ENCODE data around the gene GALNT2. TPM values are rescaled to one million over a fixed set of nuclear protein-coding genes. Genes with fewer than 3 reads are reported as not detected.

The GALNT2 gene
- total and polyA plus RNA-seq, 12 donors, result 22.3 to 220 (median 85.7) TPM

DNA sequence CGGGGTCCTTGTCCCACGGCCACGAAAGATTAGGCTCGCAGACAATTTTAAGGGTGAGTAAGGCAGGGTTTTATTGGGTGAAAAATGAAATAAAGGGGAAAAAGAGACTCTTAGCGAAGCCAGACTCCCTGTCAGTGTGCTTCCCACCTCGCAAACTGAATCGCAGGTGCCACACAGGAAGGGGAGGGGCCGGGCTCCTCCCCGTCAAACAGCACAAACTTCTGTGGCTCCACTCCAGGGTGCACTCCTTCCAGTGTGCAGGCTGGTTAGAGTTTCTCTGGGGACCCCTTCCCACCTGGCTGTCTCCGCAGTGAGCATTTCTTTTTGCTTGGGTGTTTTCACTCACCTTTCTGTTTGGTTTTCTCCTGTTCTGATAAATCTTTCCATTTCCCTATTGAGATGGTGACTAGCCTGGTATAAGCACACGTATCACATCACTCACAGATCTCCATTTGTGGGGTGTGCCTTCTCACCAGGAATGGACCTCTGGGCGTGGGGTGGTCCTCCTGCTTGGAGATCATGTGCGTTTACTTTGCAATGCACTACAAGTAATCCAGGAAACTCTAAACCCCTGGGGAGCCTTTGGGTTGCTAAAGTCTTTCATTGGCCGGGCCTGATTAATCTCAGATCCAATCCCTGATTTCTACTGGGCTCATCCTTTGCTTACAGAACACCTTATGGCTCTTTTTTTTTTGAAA, 37.6 kb upstream of the GALNT2 start:
- Histone ChIP-seq H3K27me3 (no peaks in the 10 kb centered on the region), H3K27ac (no peak overlapping the region), H3K36me3 (replicated peaks in 1 of 2) (no peaks in the 10 kb centered on the region), H3K4me1 (replicated peaks in 1 of 2) (no peaks in the 10 kb centered on the region), H3K4me3 (no peak overlapping the region), H3K9me3 (replicated peaks in 1 of 3) (no peaks in the 10 kb centered on the region)
- no peak for DNase-seq
- WGBS, 4 donors, result 83 to 87% (median 85%) methylated on average over 14 of the region's 14 CpGs
- TF ChIP-seq POLR2A (IDR thresholded peaks at IDR 0.05), result no peak
- TF ChIP-seq, protein P1, sequence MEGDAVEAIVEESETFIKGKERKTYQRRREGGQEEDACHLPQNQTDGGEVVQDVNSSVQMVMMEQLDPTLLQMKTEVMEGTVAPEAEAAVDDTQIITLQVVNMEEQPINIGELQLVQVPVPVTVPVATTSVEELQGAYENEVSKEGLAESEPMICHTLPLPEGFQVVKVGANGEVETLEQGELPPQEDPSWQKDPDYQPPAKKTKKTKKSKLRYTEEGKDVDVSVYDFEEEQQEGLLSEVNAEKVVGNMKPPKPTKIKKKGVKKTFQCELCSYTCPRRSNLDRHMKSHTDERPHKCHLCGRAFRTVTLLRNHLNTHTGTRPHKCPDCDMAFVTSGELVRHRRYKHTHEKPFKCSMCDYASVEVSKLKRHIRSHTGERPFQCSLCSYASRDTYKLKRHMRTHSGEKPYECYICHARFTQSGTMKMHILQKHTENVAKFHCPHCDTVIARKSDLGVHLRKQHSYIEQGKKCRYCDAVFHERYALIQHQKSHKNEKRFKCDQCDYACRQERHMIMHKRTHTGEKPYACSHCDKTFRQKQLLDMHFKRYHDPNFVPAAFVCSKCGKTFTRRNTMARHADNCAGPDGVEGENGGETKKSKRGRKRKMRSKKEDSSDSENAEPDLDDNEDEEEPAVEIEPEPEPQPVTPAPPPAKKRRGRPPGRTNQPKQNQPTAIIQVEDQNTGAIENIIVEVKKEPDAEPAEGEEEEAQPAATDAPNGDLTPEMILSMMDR (IDR thresholded peaks at IDR 0.05), result no peak
- intact Hi-C loops (cut with DNase I), result no loop called here

DNA sequence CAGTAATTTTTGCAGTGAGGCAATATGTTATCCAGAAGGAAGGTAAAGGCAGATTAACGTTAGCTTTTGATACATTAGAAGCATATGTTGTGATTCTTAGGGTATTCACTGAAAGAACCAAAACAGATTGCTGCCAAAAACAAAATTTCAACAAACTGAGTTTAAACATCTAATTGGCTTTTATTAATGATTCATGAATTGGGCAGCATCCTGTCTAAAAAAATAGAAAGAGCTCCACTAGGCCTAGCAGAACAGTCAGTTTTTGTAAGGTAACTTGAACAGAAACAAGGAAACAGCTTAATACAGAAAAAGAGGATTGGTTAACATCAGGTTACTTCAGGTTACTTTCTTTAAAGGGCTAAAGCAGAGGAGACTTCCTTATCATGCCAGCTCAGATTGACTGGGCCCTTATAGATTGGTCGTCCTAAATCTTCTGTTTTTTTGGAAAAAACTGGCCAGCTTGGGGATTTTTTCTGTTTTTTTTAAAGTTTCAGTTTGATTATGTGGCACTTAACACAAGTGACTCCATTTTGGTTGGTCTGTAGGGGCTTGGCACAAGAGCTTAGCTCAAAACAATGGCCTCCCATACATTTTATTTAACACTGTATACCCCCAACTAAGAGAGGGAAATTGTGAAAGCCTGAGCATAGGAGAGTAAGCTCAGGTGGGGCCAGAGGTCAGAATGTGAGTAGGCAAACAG, 36.8 kb upstream of the GALNT2 start:
- intact Hi-C loops (cut with DNase I), result no loop called here
- 85 to 92% (median 88%) methylated on average over 2 of the region's 2 CpGs for WGBS, 4 donors
- no peak overlapping the region for H3K27ac ChIP-seq
- no peaks in the 10 kb centered on the region for H3K27me3 ChIP-seq
- H3K4me1 ChIP-seq (replicated peaks in 1 of 2), result no peaks in the 10 kb centered on the region
- H3K4me3 ChIP-seq, result no peak overlapping the region
- H3K36me3 ChIP-seq (replicated peaks in 1 of 2), result no peaks in the 10 kb centered on the region
- TF ChIP-seq, protein P1 (IDR thresholded peaks at IDR 0.05), result no peak
- no peak for TF ChIP-seq POLR2A (IDR thresholded peaks at IDR 0.05)
- DNase-seq, result no peak
- peaks cover 0 to 1% (median 0%) of the 10 kb centered on the region in 3 donors for H3K9me3 ChIP-seq (replicated peaks in 1 of 3)

DNA sequence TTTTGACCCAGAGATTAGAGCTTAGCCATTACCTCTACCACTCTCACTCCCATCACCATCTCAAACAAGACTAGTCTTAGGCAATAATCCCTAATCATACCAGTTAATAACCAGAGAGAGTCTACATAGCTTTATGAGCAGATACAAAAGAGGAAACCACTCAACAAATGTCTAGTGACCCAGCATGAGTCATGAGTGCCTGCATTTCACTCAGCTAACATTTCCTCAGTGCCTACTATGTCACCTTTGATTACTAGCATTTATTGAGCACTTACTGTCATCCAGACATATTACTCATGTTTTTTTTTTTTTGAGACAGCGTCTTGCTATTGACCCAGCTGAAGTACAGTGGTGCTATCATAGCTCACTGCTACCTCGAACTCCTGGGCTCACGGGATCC, 35.9 kb upstream of the GALNT2 start:
- Histone ChIP-seq H3K27me3 (no peaks in the 10 kb centered on the region), H3K9me3 (replicated peaks in 1 of 3) (peaks cover 0 to 8% (median 0%) of the 10 kb centered on the region in 3 donors), H3K4me1 (replicated peaks in 1 of 2) (no peaks in the 10 kb centered on the region), H3K4me3 (no peak overlapping the region), H3K36me3 (replicated peaks in 1 of 2) (no peaks in the 10 kb centered on the region), H3K27ac (no peak overlapping the region)
- TF ChIP-seq POLR2A (IDR thresholded peaks at IDR 0.05), result no peak
- intact Hi-C loops (cut with DNase I), result no loop called here
- DNase-seq, result no peak
- WGBS, 4 donors, result 84 to 94% (median 89%) methylated on average over 3 of the region's 3 CpGs

DNA sequence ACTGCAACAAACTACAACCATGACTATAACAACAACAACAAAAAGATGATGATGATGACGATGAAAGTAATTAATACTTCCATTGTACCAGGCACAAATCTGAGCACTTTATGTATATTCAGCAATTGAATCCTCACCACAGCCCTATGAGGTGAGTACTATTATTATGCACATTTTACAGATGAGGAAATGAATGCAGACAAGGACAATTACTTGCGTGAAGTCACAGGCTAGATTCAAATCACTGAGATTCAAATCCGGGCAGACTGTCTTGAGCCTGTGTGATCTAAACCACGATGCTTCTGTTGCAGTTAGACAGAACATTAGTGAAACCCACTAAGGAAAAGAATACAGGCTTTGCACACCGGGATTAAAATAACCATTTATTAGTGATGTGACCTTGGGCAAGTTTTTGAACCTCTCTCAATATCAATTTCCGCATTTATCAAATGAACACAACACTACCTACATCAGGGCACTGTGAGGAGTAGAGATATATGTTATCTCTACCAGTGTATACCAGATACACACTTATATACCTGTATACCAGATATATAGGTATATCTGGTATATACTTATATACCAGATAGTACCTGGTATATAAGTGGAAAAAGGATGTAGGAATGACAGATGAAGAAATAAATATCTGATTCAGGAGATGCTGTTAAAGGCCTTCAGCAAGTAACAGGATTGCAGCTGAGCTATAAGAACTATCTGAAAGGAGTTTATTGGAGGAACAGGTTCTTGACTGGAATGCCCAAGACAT, 34.3 kb upstream of the GALNT2 start:
- Histone ChIP-seq H3K27ac (no peak overlapping the region), H3K9me3 (replicated peaks in 1 of 3) (peaks cover 0 to 8% (median 0%) of the 10 kb centered on the region in 3 donors), H3K36me3 (replicated peaks in 1 of 2) (no peaks in the 10 kb centered on the region), H3K4me3 (no peak overlapping the region), H3K4me1 (replicated peaks in 1 of 2) (no peaks in the 10 kb centered on the region), H3K27me3 (no peaks in the 10 kb centered on the region)
- WGBS, 4 donors, result 78 to 87% (median 84%) methylated on average over 6 of the region's 6 CpGs
- no peak for DNase-seq
- TF ChIP-seq, protein P1 (IDR thresholded peaks at IDR 0.05), result no peak
- no peak for TF ChIP-seq POLR2A (IDR thresholded peaks at IDR 0.05)
- intact Hi-C loops (cut with DNase I), result no loop called here

All from adrenal gland (tissue), 12 donors.